ENCODE results near the gene SLC9A9. TPM values are rescaled to one million over a fixed set of nuclear protein-coding genes. Genes with fewer than 3 reads are reported as not detected.

Gene SLC9A9
- total and polyA plus RNA-seq, 10 donors = 10.8 to 58.2 (median 44.7) TPM

DNA sequence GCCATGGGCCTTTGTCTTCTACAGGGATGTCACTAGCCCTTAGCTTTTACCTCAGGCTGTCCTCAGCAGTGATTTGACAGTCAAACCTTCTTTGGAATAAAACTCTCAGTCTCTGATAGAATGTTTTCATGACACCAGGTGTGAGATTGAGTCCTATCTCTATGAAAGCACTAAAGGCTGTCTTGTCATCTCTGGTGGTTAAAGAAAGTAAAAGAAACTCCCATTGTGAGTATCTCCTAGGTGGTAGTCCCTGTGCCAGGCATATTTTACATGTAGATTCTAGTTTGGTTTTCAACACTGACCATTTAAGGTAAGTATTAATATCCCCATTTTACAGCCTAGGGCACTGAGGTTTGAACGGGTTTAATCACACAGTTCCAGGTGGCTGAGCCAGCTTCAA lies 368.5 kb downstream of the SLC9A9 start:
- no peak overlapping the region for H3K27ac ChIP-seq
- 85 to 89% (median 86%) methylated on average over 1 of the region's 1 CpG for WGBS, 5 donors
- TF ChIP-seq POLR2AphosphoS5 (IDR thresholded peaks at IDR 0.05) (no peak), POLR2A (IDR thresholded peaks at IDR 0.05) (no peak)
- TF ChIP-seq, protein P1, sequence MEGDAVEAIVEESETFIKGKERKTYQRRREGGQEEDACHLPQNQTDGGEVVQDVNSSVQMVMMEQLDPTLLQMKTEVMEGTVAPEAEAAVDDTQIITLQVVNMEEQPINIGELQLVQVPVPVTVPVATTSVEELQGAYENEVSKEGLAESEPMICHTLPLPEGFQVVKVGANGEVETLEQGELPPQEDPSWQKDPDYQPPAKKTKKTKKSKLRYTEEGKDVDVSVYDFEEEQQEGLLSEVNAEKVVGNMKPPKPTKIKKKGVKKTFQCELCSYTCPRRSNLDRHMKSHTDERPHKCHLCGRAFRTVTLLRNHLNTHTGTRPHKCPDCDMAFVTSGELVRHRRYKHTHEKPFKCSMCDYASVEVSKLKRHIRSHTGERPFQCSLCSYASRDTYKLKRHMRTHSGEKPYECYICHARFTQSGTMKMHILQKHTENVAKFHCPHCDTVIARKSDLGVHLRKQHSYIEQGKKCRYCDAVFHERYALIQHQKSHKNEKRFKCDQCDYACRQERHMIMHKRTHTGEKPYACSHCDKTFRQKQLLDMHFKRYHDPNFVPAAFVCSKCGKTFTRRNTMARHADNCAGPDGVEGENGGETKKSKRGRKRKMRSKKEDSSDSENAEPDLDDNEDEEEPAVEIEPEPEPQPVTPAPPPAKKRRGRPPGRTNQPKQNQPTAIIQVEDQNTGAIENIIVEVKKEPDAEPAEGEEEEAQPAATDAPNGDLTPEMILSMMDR (IDR thresholded peaks at IDR 0.05 in 8 of 11, conservative IDR thresholded peaks at IDR 0.05 in 3 of 11) = no peak

GRCh38 chr3:143478115-143478693 lies 370.1 kb downstream of the SLC9A9 start:
- DNase-seq = no peak
- intact Hi-C loops (cut with DNase I; ENCODE audit: low total_unique reads) = no loop called here
- 25 to 53% (median 33%) methylated on average over 3 of the region's 3 CpGs for WGBS, 5 donors

More for the DNA sequence above, 368.5 kb downstream of the SLC9A9 start:
- no peak overlapping the region for H3K4me3 ChIP-seq
- peaks cover 0 to 7% (median 0%) of the 10 kb centered on the region in 6 donors for H3K36me3 ChIP-seq
- H3K4me1 ChIP-seq = peaks cover 0 to 21% (median 0%) of the 10 kb centered on the region in 6 donors
- DNase-seq = no peak
- H3K27me3 ChIP-seq (replicated peaks in 1 of 7) = no peaks in the 10 kb centered on the region
- intact Hi-C loops (cut with DNase I; ENCODE audit: low total_unique reads) = no loop called here
- H3K9me3 ChIP-seq = no peaks in the 10 kb centered on the region

DNA sequence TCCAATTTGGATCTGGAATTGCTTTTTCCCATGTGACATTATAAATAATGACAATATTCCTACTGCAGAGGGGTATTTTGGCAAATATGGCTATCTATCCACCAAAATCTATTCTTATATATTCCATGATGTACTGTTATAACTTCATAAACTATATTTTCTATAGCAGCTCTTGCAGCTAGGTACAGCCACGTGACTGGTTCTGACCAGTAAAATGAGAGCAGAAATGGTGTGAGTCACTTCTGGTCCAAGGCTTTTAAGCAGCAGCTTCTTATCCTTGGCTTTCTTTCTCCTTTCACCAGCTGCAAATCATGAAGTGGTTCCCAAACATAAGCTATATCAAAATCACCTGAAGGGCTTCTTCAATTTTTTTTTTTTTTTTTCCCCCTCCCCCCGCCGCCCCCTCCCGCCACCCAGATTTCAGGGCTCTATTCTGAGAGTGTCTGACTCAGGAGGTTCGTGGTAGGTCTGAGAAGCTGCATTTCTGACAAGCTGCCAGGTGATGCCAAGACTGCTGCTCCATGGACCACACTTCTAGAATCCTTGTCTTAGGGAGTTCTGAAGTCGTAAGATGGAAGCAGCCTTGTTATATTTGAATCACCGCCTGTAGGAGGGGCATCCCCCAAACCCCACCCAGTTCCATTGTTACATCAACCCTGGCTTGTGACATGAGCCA lies 371.2 kb downstream of the SLC9A9 start:
- Histone ChIP-seq H3K4me3 (no peak overlapping the region), H3K27ac (no peak overlapping the region), H3K4me1 (peaks cover 0 to 24% (median 0%) of the 10 kb centered on the region in 6 donors), H3K9me3 (no peaks in the 10 kb centered on the region), H3K27me3 (replicated peaks in 1 of 7) (no peaks in the 10 kb centered on the region), H3K36me3 (no peaks in the 10 kb centered on the region)
- 88 to 97% (median 92%) methylated on average over 7 of the region's 7 CpGs for WGBS, 5 donors
- TF ChIP-seq, protein P1 (IDR thresholded peaks at IDR 0.05 in 8 of 11, conservative IDR thresholded peaks at IDR 0.05 in 3 of 11) = no peak
- TF ChIP-seq POLR2A (IDR thresholded peaks at IDR 0.05) (no peak), POLR2AphosphoS5 (IDR thresholded peaks at IDR 0.05) (no peak)
- intact Hi-C loops (cut with DNase I; ENCODE audit: low total_unique reads) = no loop called here
- no peak for DNase-seq

More at GRCh38 chr3:143478115-143478693, 370.1 kb downstream of the SLC9A9 start:
- Histone ChIP-seq H3K4me3 (no peak overlapping the region), H3K36me3 (no peaks in the 10 kb centered on the region), H3K27me3 (replicated peaks in 1 of 7) (no peaks in the 10 kb centered on the region), H3K9me3 (no peaks in the 10 kb centered on the region), H3K4me1 (peaks cover 0 to 22% (median 0%) of the 10 kb centered on the region in 6 donors), H3K27ac (peak overlapping the region in 4 of 8 donors; percentile 14 to 49 (median 23))
- TF ChIP-seq, protein P1 (IDR thresholded peaks at IDR 0.05 in 8 of 11, conservative IDR thresholded peaks at IDR 0.05 in 3 of 11) = no peak
- no peak for TF ChIP-seq POLR2AphosphoS5 (IDR thresholded peaks at IDR 0.05)
- no peak for TF ChIP-seq POLR2A (IDR thresholded peaks at IDR 0.05)

- DNase-seq = no peak
- Histone ChIP-seq H3K4me1 (peaks cover 0 to 31% (median 0%) of the 10 kb centered on the region in 6 donors), H3K27ac (peak overlapping the region in 1 of 8 donors; percentile 7), H3K27me3 (replicated peaks in 1 of 7) (no peaks in the 10 kb centered on the region), H3K36me3 (no peaks in the 10 kb centered on the region), H3K9me3 (no peaks in the 10 kb centered on the region), H3K4me3 (no peak overlapping the region)
- intact Hi-C loops (cut with DNase I; ENCODE audit: low total_unique reads) = no loop called here
- 74 to 89% (median 78%) methylated on average over 3 of the region's 3 CpGs for WGBS, 5 donors
- TF ChIP-seq POLR2AphosphoS5 (IDR thresholded peaks at IDR 0.05) = no peak
- no peak for TF ChIP-seq POLR2A (IDR thresholded peaks at IDR 0.05)
- TF ChIP-seq, protein P1 (IDR thresholded peaks at IDR 0.05 in 8 of 11, conservative IDR thresholded peaks at IDR 0.05 in 3 of 11) = no peak
Observed at GRCh38 chr3:143475981-143476380, 372.3 kb downstream of the SLC9A9 start.
